IMR-90 (cell line): Measurements from ENCODE around the gene INMT. TPM values are rescaled to one million over a fixed set of nuclear protein-coding genes. Genes with fewer than 3 reads are reported as not detected.

ENCODE experiments used
- BHLHE40 ChIP-seq: fragments of 150-350 bp; IDR thresholded peaks from 2 replicates; pipeline ENCODE4 v1.6.1; 2016; ENCODE audit warnings: mild to moderate bottlenecking, low read depth, low read length
- CEBPB ChIP-seq: IDR thresholded peaks from 2 replicates; pipeline ENCODE4 v1.6.1; 2012; ENCODE audit warnings: low read depth, low read length, improper control_type of control experiment
- CHD1 ChIP-seq: IDR thresholded peaks from 2 replicates; pipeline ENCODE4 v1.6.1; 2012; ENCODE audit warnings: low read depth, low read length, improper control_type of control experiment
- RAD21 ChIP-seq: IDR thresholded peaks from 2 replicates; pipeline ENCODE4 v1.6.1; 2012; ENCODE audit warnings: low read length, improper control_type of control experiment
- RCOR1 ChIP-seq: IDR thresholded peaks from 2 replicates; pipeline ENCODE4 v1.6.1; 2012; ENCODE audit warnings: mild to moderate bottlenecking, low read length, improper control_type of control experiment; ENCODE audit not compliant: insufficient replicate concordance
- polyA plus RNA-seq, 3 experiments: library from polyadenylated mRNA; depleted of rRNA; stranded (reverse); fragments of >200 nt; gene quantifications; 2 replicates each; pipeline ENCODE4 v1.2.3, GENCODE V29; 2012; ENCODE audit warnings: low replicate concordance in 1 of 3
- total RNA-seq: library from RNA; depleted of rRNA; stranded (reverse); fragments of >200 nt; gene quantifications from 2 replicates; pipeline ENCODE4 v1.2.3, GENCODE V29; 2012
- TF ChIP-seq, protein P1 (sequence below): fragments of 150-350 bp; IDR thresholded peaks from 2 replicates; pipeline ENCODE4 v1.6.1; 2016; ENCODE audit warnings: low read depth, mild to moderate bottlenecking, low read length, moderate library complexity, borderline replicate concordance

Gene INMT
- total and polyA plus RNA-seq, 2 of the 4 experiments (the other 2 are of a cell fraction), result 0.39 to 2.2 TPM

DNA sequence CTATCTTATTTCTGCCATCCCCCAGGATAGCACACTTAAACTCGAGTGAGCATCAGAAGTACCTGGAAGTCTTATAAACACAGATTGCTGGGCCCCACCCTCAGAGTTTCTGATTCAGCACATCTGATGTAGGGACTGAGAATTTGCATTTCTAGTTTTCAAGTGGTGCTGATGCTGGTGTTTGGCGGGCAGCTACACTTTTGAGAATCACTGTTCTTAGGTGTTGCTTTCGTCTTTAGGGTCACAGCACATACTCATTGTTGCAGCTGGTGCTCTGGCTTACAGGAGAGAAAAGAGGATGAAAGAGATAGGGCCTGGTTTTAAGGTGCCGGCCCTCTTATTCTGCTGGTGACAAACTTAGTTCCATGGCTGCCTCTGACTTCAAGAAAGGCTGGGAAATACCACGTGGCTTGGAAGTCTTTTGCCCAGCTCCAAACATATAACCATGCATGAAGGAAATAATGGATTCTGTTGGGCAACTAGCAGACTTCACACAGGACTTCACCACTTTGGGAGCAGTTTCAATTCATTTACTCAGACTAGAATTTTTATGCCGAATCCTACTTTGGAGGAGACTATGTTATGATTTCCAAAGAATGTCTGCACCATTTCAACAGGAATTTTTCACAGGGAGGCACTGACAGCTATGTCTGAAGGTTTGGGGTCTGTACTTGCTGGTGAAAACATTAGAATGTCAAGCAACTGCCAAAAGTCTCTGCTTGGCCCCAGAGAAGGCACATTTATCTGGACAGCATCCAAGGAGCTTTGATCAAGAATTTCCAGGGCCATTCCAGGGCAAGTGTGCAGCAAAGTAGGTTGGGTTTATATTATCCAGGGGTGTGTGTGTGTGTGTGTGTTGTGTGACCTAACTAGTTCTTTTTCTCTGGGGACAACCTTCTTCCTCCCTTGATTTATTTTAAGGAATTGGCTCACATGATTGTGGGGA, 12.4 kb downstream of the INMT start (continued):
- TF ChIP-seq CHD1 (no peak), CEBPB (no peak), RAD21 (no peak), BHLHE40 (no peak), RCOR1 (no peak)
- TF ChIP-seq, protein P1, sequence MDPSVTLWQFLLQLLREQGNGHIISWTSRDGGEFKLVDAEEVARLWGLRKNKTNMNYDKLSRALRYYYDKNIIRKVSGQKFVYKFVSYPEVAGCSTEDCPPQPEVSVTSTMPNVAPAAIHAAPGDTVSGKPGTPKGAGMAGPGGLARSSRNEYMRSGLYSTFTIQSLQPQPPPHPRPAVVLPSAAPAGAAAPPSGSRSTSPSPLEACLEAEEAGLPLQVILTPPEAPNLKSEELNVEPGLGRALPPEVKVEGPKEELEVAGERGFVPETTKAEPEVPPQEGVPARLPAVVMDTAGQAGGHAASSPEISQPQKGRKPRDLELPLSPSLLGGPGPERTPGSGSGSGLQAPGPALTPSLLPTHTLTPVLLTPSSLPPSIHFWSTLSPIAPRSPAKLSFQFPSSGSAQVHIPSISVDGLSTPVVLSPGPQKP, result no peak
